Nephron progenitor cell (in vitro differentiated cells): ENCODE measurements around the gene CMTM1.
A peak's percentile ranks its signal among the peaks of the same experiment; 100 is the strongest.

Source experiments
- DNase-seq: peaks from one replicate; pipeline ENCODE4 v3.0.0; 2021
- H3K27ac Mint-ChIP-seq: 2 replicates; pipeline ENCODE4 v1.8.0; 2021; ENCODE audit warnings: mild to moderate bottlenecking, moderate library complexity, mixed read lengths
- H3K27me3 Mint-ChIP-seq: 2 replicates; pipeline ENCODE4 v1.8.0; 2021; ENCODE audit warnings: mild to moderate bottlenecking, low read depth, mixed read lengths; ENCODE audit not compliant: poor library complexity
- H3K36me3 Mint-ChIP-seq: 2 replicates; pipeline ENCODE4 v1.8.0; 2021; ENCODE audit warnings: low read depth, mixed read lengths
- H3K4me1 Mint-ChIP-seq: 2 replicates; pipeline ENCODE4 v1.8.0; 2021; ENCODE audit warnings: mixed read lengths
- H3K4me3 Mint-ChIP-seq: 2 replicates; pipeline ENCODE4 v1.8.0; 2021; ENCODE audit warnings: mild to moderate bottlenecking, moderate library complexity, mixed read lengths
- H3K9me3 Mint-ChIP-seq: 2 replicates; pipeline ENCODE4 v1.8.0; 2021; ENCODE audit warnings: mild to moderate bottlenecking, moderate library complexity, mixed read lengths
- TF ChIP-seq, protein P1 (sequence below): fragments of 200-600 bp; sonication (generic); IDR thresholded peaks from 2 replicates; pipeline ENCODE4 v1.5.0; 2021; ENCODE audit warnings: antibody characterized with exemption

Gene CMTM1

DNA sequence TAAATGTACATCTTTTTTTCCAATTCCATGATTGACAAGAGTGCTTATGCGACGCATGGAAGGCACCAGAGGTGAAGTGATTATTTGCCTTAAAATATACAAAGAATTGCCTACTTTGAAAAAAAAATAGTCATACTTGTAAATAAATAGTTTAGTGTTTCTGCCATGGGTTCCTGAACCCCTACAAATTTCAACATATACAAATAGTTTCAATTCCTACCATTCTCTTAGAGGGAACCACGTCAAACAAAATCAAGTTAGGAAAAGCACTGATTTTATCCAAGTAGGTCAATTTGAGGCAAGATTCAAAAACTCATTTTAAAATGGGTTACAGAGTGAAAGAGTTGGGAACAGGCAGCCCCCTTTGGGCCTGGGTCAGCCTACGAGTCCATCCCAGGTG, 49.9 kb downstream of the CMTM1 start:
- H3K27me3 Mint-ChIP-seq = no peaks in the 10 kb centered on the region
- DNase-seq = no peak
- no peak overlapping the region for H3K27ac Mint-ChIP-seq
- peaks cover 37% of the 10 kb centered on the region for H3K4me1 Mint-ChIP-seq
- H3K4me3 Mint-ChIP-seq = no peak overlapping the region
- peaks cover 4% of the 10 kb centered on the region for H3K9me3 Mint-ChIP-seq
- TF ChIP-seq, protein P1, sequence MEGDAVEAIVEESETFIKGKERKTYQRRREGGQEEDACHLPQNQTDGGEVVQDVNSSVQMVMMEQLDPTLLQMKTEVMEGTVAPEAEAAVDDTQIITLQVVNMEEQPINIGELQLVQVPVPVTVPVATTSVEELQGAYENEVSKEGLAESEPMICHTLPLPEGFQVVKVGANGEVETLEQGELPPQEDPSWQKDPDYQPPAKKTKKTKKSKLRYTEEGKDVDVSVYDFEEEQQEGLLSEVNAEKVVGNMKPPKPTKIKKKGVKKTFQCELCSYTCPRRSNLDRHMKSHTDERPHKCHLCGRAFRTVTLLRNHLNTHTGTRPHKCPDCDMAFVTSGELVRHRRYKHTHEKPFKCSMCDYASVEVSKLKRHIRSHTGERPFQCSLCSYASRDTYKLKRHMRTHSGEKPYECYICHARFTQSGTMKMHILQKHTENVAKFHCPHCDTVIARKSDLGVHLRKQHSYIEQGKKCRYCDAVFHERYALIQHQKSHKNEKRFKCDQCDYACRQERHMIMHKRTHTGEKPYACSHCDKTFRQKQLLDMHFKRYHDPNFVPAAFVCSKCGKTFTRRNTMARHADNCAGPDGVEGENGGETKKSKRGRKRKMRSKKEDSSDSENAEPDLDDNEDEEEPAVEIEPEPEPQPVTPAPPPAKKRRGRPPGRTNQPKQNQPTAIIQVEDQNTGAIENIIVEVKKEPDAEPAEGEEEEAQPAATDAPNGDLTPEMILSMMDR = no peak
- H3K36me3 Mint-ChIP-seq = peaks cover 51% of the 10 kb centered on the region

DNA sequence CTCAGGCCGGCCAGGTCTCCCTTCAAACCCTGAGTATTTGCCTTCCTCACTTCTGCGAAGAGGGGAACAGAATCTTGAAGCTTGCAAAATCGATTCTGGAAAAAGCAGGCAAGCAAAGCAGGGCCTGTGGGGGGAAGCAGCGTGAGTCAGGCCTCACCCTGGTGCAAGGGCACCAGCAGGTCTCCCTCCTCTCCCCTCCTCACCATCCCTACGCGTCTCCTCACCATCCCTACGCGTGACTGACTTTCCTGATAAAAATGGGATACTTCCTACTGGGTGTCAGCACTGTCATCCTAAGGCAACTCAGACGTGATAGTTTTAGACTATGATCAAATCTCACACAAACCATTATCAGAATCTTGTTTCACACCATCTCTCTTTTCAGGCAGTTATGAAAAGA, 50.4 kb downstream of the CMTM1 start:
- Mint-ChIP-seq H3K4me3 (no peak overlapping the region), H3K27me3 (peaks cover under 1% of the 10 kb centered on the region), H3K4me1 (peaks cover 39% of the 10 kb centered on the region), H3K9me3 (peaks cover 4% of the 10 kb centered on the region), H3K36me3 (peaks cover 47% of the 10 kb centered on the region), H3K27ac (peak overlapping the region; percentile 39)
- TF ChIP-seq, protein P1 = no peak
- no peak for DNase-seq

DNA sequence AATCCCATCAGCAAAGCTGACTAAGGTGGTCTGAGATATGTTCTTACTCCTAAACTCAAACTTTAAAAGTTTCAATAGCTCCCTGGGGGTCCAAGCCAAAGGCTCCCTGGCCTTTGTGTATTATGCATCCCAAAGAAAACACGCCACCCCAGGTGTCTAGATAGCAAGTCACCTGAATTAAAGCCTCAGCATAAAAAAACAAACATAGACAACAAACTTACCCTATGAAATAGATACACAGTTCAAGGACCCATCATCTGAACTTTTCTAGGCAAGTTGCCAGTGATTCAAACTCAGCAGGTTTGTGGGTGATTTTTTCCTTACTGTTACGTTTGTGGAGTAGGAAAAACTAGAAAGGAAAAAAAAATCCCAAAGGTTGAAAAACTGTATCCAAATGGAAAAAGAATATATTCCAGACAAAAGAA, 50.8 kb downstream of the CMTM1 start:
- Mint-ChIP-seq H3K9me3 (peaks cover 4% of the 10 kb centered on the region), H3K4me1 (peaks cover 43% of the 10 kb centered on the region), H3K27me3 (peaks cover 3% of the 10 kb centered on the region), H3K36me3 (peaks cover 42% of the 10 kb centered on the region), H3K27ac (peak overlapping the region; percentile 39), H3K4me3 (no peak overlapping the region)
- TF ChIP-seq, protein P1 = no peak
- no peak for DNase-seq

DNA sequence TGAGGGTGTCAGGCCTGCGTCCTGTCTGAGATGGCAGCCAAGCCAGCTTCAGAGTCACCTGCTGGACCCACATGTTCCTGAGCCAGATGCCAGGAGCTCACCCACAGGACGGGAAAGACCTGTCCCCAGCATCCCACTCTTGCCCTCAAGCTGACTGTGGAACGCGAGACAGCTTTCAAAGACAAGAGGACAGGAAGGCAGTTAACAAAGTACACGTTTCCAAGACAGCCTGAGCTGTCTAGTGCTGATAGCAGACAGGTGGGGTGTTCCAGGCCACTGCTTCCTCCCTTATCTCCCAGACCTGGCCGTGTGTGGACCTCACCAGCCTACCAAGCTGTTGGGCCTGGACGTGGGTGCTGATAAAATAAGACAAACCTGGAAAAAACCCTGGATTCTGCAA, 51.5 kb downstream of the CMTM1 start:
- TF ChIP-seq, protein P1 = no peak
- H3K36me3 Mint-ChIP-seq = peaks cover 35% of the 10 kb centered on the region
- no peak overlapping the region for H3K27ac Mint-ChIP-seq
- peaks cover 48% of the 10 kb centered on the region for H3K4me1 Mint-ChIP-seq
- H3K9me3 Mint-ChIP-seq = peaks cover 4% of the 10 kb centered on the region
- H3K4me3 Mint-ChIP-seq = no peak overlapping the region
- no peak for DNase-seq
- peaks cover 3% of the 10 kb centered on the region for H3K27me3 Mint-ChIP-seq

GRCh38 chr16:66618588-66619375, 52.5 kb downstream of the CMTM1 start:
- H3K4me3 Mint-ChIP-seq = no peak overlapping the region
- peaks cover 3% of the 10 kb centered on the region for H3K27me3 Mint-ChIP-seq
- H3K36me3 Mint-ChIP-seq = peaks cover 25% of the 10 kb centered on the region
- H3K4me1 Mint-ChIP-seq = peaks cover 59% of the 10 kb centered on the region
- no peak for DNase-seq
- H3K9me3 Mint-ChIP-seq = no peaks in the 10 kb centered on the region
- H3K27ac Mint-ChIP-seq = peak overlapping the region; percentile 45
- TF ChIP-seq, protein P1 = no peak
